B cell (primary cell): ENCODE data around the gene PLEKHA8.

Experiments
- EZH2 ChIP-seq: IDR thresholded peaks from 2 replicates; pipeline ENCODE4 v1.6.1; 2012; ENCODE audit warnings: borderline replicate concordance, low read depth, mild to moderate bottlenecking, moderate library complexity, low read length; ENCODE audit not compliant: insufficient read depth, poor library complexity, severe bottlenecking
- TF ChIP-seq, protein P1 (sequence below): fragments of 200-600 bp; IDR thresholded peaks from one replicate; pipeline ENCODE4 v1.8.0; 2022; ENCODE audit warnings: antibody characterized with exemption, mild to moderate bottlenecking

DNA sequence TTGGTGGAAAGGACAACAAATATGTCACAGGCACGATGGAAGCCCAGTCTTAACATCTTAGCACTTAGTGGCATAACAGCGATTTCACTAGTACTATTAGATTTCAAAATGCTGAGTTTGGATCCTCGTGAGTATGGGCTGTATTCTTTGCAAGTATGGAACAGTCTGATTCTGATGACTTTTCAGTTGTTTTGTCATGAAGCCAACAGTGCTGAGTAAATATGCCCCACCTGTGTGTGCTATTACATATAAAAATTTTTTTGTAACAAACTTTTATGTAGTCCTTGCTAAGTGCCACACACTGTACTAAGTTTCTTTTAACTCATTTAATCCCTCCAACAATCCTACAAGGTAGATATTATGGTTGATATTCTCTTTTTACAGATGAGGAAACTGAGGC, 137.4 kb downstream of the PLEKHA8 start:
- TF ChIP-seq, protein P1, sequence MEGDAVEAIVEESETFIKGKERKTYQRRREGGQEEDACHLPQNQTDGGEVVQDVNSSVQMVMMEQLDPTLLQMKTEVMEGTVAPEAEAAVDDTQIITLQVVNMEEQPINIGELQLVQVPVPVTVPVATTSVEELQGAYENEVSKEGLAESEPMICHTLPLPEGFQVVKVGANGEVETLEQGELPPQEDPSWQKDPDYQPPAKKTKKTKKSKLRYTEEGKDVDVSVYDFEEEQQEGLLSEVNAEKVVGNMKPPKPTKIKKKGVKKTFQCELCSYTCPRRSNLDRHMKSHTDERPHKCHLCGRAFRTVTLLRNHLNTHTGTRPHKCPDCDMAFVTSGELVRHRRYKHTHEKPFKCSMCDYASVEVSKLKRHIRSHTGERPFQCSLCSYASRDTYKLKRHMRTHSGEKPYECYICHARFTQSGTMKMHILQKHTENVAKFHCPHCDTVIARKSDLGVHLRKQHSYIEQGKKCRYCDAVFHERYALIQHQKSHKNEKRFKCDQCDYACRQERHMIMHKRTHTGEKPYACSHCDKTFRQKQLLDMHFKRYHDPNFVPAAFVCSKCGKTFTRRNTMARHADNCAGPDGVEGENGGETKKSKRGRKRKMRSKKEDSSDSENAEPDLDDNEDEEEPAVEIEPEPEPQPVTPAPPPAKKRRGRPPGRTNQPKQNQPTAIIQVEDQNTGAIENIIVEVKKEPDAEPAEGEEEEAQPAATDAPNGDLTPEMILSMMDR = no peak
- TF ChIP-seq EZH2 = no peak
